ENCODE data around the gene SUB1. TPM values are rescaled to one million over a fixed set of nuclear protein-coding genes. Genes with fewer than 3 reads are reported as not detected.

SUB1 gene
- 123 and 177 TPM in 2 replicates for total RNA-seq

GRCh38 chr5:32585446-32586275 lies at the start of gene SUB1:
Gene SUB1, plus strand, starts transcription at chr5:32585557. Its CDS starts 2,956 bp downstream, at chr5:32588513.

Other genes with a start within 250 kb of the SUB1 start
- 48.9 and 55.6 TPM in 2 replicates for gene ZFR, start 140.8 kb upstream of the SUB1 start, total RNA-seq
- 12.0 and 74.7 TPM in 2 replicates for gene NPR3, start 125.8 kb downstream of the SUB1 start, total RNA-seq